ENCODE results near the gene EML3.
"Not testable (repeated sequence)": the region's sequence is repeated elsewhere in the genome, so short reads cannot be mapped to it uniquely, and the experiment has no call there.

The EML3 gene, protein sequence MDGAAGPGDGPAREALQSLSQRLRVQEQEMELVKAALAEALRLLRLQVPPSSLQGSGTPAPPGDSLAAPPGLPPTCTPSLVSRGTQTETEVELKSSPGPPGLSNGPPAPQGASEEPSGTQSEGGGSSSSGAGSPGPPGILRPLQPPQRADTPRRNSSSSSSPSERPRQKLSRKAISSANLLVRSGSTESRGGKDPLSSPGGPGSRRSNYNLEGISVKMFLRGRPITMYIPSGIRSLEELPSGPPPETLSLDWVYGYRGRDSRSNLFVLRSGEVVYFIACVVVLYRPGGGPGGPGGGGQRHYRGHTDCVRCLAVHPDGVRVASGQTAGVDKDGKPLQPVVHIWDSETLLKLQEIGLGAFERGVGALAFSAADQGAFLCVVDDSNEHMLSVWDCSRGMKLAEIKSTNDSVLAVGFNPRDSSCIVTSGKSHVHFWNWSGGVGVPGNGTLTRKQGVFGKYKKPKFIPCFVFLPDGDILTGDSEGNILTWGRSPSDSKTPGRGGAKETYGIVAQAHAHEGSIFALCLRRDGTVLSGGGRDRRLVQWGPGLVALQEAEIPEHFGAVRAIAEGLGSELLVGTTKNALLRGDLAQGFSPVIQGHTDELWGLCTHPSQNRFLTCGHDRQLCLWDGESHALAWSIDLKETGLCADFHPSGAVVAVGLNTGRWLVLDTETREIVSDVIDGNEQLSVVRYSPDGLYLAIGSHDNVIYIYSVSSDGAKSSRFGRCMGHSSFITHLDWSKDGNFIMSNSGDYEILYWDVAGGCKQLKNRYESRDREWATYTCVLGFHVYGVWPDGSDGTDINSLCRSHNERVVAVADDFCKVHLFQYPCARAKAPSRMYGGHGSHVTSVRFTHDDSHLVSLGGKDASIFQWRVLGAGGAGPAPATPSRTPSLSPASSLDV

DNA sequence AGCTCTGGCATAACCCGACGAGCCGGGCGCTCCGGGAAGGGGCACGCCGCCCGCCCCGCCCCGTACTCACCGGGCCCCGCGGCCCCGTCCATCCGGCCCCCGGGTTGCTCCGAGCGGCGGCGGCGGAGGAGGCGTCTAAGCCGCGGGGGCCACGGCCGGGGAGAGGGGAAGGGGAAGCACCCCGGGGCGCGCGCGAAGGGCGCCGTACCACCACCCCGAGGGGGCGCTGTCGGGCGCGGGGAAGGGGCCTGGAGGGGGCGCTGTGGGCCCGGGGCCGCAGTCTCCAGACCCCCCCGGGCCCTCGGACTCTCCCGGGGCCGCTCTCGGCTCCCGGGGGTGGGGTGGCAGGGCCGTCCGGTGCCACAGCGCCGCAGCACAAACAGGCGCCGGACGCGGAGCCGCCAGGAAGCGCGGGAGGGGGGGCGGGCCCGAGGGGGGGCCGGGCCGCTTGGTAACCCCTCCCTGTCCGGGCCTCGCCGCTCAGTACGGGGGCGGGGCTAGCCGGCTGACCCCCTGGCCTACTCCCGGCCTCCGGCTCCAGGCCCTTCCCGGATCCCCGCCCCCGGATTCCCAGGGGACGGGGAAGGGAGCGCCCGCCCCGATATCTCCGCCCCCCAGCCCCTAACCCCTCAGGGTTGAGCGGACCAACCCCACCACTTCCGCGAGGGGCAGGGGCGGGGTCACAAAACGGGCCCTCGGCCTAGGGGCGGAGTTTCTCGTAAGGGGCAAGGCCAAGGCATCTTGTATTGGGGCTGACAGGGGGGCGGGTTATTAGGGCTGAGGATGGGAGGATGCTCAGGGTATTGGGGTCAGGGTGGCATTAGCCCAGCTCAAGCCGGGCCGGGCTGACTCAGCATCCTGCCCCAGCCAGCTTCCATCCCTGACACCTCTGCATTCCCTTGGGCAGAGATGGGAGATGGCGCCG is at the start of gene EML3, which contains the start of gene ROM1:
EML3 (minus strand) TSS at position 410 of the 925 bp plus-strand sequence; CDS start at position 92, 318 bp downstream.
ROM1 (plus strand) TSS at position 892 of the 925 bp plus-strand sequence; CDS start at position 917, 25 bp downstream.
- ATAC-seq, result peak; percentile 74 to 76

DNA sequence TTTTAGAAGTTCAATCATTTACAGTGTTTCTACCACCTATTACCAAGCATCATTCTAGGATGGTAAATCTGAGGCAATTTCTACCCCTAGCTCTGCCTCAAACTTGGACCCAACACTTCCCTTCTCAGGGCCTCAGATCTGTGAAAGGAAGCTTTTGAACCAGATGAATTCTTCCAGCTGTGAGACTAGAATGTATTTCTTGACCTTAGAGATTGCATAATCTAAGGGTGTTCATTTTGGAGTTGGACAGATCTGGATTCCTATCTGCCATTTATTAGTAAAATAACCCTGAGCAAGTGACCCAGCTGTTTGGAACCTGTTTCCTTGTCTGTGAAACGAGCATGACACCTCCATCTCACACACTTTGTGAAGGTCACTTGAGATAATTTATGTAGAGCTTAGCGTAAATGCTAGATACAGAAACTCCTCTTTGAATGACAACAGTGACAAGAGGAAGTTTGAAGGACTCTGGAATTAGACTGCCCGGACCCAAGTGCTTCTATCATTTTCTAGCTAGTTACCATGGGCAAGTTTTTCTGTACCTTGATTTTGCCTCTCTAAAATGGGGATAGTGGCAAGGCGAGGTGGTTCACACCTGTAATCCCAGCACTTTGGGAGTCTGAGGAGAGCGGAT is 44.3 kb upstream of the EML3 start:
- ATAC-seq, result no peak

DNA sequence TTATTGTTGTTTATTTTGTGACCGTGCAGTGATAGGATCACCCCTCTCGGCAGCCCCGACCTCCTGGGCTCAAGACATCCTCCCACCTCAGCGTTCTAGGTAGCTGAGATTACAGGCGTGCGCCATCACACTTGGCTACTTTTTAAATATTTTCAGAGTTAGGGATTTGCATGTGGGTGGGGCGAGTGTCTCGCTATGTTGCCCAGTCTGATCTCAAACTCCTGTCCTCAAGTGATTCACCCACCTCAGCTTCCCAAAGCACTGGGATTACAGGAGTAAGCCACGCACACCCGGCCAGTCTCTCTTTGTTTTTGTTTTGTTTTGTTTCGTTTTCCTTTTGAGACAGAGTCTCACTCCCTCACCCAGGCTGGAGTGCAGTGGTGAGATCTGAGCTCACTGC is 41.7 kb upstream of the EML3 start:
- ATAC-seq, result no peak

DNA sequence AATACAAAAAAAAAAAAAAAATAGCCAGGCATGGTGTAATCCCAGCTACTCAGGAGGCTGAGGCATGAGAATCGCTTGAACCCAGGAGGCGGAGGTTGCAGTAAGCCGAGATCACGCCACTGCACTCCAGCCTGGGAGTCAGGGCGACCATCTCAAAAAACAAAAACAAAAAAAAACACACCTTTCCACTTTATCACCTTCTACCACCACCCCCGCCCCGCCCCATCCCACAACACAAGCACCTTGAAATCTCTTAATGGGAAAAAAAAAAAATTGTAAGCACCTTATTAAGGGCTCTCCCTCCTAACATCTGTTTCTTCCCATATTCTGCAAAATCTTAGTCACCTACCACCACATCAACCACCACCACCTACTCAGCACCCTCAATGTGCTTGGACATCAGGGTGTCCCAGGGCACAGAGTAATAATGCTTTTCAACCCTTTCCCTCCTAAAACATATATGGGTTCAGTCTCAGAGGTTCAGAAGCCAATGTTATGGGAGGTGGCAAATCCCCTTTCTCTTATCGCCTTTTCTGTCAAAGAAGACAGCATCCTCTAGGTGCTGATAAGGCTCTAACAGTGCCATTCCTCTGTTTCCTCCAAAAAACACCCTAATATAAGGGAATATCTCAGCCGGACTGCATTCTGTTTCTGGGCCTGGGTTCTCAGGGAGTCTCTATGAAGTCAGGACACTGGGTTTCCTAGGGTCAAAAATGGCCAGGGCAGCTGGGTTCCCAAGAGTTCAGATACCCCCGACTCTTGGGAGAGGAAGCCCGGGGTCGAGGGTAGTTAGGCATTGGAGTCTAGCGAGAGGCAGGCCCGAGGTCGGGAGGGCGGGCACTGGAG is 39.8 kb upstream of the EML3 start:
- no peak for ATAC-seq

DNA sequence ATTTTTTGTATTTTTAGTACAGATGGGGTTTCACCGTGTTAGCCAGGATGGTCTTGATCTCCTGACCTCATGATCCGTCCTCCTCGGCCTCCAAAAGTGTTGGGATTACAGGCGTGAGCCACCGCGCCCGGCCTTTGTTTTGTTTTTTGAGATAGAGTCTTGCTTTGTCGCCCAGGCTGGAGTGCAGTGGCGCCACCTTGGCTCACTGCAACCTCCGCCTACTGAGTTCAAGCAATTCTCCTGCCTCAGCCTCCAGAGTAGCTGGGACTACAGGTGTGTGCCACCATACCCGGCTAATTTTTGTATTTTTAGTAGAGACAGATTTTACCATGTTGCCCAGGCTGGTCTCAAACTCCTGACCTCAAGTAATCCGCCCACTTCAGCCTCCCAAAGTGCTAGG is 37.7 kb upstream of the EML3 start:
- not testable (repeated sequence) for ATAC-seq

DNA sequence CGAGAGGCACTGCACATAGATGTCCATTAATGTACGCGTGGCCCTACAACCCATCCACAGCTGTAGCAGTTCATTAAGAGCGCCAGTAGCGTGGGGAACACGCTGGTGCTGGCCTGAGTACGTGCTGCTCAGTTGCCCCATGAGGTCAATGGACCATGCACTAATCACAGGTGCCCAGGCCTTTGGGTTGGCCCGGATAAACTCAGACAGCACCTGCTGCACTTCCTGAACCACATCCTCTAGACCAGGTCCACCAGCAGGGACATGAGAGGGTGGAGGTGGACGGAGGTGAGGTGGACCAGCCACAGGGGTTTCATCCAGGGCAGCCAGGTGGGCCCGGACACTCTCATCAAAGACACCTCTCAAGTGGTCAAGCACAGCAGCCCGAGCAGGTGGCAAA is 36.9 kb upstream of the EML3 start:
- no peak for ATAC-seq

DNA sequence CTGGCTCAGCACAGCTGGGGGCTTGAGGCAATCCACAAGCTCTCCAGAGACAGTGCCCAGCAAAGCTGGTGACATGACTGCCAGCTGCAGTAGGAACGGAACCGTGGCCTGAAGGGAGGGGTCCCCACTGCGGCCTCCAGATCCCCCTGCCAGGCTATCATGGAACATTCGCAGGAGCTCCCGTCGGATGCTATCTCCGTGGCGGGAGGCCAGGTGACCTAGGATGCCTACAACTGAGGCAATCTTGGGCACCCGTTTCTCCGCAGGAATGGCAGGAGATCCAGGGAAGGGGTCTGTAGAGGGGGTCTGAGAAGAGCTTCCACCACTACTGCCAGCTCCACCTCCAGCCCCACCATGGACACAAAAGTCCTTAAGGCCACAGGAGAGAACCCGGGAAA is 36.4 kb upstream of the EML3 start:
- ATAC-seq, result no peak

DNA sequence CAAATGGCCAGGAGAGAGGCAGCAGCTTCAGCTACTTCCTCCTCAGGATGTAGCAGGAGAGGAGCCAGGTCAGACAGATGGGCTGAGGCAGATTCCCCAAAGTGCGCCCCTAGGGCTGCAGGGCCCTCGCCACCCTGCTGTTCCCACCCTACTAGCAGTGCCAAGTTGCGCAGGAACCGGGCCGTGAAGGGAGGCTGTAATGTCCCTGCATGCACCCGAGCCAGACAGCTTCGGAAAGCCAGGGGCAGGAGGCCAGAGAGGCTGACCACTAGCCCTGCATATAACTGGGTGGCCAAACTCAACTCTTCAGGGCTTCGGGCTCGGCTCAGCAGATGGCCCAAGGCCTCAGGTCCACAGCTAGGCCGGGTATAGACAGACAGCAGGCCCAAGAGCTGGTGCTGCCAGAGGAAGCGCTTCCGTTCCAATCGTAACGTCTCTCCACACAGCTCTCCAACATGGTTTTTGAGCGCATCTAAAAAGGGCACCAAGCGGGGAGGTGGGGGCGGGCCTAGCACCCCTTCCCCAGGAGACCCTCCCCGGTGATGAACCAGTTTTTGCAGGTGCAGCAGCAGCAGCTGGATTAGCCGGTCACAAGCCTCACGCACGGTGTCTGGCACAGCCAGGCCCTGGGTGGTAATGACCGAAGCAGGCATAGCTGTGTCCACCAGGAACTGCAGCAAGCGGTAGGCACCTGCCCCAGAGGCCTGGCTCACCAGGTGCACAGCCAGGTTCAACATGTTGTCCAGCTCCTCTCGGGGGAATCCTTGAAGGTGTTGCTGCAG is 35.8 kb upstream of the EML3 start:
- no peak for ATAC-seq

DNA sequence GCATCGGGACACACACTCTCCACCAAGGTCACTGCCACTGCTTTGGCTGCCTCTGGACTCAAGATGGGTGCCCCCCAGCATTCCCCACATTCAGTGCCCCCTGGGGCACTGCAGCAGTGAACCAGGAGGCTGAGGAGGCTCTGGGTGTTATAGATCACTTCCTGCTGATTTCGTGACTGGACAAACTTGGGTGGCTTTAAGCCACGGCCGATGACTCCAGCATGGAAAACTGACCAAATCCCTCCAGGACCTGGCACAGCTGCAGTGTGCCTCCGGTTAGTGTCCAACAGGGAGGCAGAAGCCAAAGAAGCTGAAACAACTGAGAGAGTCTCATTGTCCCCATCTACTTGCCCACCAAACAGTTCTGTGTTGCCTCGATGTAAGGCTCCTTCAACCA is 35.0 kb upstream of the EML3 start:
- no peak for ATAC-seq

DNA sequence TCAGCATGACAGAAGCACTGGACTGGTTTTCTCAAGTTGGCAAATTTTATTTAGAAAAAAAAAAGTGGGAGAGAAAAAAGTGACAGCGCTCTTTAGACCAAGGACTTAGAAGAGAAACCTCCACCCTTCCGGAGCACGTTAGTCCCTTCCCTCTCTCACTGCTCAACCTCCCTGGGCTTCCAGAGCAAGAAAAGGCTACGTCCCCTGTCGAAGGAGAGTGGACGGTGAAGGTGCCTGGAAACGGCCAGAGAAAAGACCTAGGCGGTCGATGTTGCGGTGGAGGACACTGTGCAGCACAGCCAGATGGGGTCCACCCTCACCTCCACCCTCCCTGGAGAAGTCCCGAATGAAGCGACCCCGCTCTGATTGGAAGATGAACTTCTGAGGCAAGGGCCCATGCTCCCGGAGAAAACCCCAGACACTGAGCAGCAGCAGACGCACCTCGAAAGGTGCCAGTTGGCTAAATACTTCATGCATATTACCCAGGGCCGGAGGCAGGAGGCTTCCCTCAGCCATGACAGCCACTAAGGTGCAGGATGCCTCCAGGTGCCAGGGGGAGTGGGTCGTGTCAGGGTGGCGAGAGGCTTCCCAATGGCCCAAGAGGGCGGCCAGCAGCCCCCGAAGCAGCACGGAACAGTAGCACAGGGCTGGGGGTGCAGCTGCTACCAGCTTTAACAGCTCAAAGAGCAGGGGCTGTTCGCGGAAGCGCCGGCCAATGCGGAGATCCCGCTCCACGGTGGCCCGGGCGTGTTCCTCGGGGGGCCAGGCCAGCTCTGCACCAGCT is 34.4 kb upstream of the EML3 start:
- no peak for ATAC-seq

DNA sequence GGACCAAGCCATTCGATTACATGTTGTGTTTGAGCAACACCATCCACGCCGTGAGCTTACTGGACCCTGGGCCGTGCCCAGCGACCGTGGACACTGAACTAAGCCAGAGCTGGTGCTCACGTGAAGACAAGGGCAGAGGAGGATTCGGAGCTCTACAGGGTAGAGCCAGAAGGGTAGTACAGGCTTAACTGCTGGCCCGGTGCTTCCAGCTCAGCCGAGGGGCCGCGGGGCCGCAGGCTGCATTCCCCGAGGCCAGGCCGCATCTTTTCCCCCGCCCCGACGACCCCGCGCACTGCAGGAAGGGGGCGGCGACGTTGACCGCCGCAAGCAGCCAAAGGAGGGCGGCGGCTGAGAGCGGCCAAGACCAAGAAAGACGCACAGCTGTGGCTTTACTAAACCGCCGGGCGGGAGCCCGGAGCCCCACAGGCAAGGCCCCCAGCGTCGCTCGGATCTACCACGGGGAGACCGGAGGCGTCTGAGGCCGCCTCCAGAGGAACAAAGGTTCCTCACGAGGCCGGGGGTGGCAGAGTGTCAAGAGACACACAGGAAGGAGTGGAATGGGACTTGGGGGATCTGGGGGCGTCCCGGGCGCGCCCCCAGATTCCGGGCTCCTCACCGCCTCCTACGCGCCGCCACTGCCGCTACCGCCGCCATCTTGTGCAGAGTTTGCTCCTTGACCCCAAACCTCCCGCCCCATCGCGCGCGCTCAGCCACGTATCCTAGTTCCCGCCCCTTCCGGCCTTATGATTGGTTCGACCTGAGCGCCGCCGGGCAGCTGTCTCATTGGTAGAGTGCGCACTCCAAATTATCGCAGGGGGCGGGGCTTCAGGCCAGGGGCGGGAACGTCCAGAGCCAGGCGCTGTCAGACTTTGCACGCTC is 33.6 kb upstream of the EML3 start, which contains the start of gene GANAB:
GANAB (minus strand) TSS at position 668 of the 879 bp plus-strand sequence; CDS start at position 654, 14 bp downstream.
- ATAC-seq, result peak; percentile 99

DNA sequence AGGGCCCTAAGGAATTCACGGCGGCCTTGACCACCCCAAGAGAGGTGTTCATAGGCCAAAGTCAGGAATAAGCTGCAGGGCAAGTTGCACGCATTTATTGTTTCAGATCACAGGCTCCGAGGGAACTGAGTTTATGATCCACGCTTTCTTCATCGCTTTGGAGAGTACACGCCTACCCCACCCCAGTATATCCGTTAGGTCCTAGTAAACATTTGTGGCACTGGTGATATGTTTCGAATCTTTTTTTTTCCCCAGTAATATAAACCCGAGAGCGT is 33.0 kb upstream of the EML3 start:
- no peak for ATAC-seq

DNA sequence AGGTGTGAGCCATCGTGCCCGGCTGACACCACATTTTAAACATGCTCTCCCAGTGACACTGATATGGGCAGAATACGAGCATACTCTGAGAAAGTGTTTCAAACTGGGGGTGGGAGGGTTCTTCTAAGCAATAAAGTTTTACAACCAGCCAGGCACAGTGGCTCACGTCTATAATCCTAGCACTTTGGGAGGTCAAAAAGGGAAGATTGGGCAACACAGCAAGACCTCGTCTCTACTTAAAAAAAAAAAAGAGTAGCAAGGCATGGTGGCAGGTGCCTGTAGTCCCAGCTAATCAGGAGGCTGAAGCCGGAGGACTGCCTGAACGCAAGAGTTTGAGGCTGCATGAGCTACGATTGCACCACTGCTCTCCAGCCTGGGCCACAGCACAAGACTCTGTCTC is 31.6 kb upstream of the EML3 start:
- no peak for ATAC-seq

DNA sequence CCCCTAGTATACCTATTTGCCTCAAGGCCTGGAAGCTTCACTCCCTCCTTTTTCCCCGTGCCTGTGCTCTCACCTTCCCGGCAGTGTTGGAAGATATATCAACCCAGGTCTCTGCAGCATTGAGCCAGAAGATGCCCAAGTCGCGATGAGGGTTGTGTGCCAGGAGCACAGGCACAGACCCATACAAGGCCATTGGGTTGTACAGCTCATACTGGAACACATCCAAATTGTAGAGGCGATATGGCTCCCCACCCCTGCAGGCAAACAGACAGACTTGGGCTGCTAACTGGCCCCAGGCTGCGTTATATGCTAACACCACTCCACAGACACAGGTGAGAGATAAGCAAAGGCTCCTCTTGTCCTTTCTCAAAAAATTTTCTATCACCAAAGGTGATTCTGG is 19.9 kb upstream of the EML3 start:
- no peak for ATAC-seq

DNA sequence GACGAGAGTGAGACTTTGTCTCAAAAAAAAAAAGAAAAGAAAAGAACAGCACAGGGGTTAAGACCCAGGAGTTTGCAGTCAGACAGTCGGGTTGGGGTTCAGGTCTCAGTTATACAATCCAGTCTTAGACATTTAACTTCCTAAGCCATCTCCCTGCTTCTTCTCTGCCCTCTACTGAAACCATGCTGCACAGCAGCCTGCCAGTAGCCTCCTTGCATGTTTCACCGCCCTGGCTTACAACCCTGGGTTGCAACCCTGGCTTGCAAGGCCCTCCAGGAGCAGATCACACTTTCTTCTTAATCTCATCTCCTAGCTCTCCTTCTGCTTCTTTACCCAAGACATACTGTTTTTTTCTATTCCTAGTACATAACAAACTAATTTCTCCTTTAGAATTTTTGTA is 15.1 kb upstream of the EML3 start:
- no peak for ATAC-seq

DNA sequence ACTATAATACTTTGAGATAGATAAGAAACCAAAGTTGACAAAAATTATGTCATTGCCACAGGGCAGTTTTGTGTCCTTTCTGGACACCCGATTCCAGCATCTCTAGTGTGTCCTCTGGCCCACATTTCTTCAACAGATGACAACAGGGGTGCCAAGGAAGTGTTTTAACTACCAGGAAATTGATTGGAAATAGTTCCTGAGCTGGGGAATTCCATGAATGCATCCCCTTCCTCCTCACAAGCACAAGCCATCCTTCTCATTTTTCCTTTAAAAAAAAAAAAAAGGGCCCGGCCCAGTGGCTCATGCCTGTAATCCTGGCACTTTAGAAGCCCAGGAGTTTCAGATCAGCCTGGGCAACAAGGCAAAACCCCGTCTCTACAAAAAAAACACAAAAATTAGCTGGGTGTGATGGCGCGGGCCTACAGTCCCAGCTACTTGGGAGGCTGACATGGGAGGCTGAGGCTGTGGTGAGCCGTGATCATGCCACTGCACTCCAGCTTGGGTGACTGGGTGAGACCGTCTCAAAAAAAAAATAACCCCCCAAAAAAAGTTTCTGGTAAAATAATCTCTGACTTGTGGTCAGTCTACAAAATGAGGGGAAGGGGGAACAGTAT is 10.0 kb upstream of the EML3 start:
- no peak for ATAC-seq

DNA sequence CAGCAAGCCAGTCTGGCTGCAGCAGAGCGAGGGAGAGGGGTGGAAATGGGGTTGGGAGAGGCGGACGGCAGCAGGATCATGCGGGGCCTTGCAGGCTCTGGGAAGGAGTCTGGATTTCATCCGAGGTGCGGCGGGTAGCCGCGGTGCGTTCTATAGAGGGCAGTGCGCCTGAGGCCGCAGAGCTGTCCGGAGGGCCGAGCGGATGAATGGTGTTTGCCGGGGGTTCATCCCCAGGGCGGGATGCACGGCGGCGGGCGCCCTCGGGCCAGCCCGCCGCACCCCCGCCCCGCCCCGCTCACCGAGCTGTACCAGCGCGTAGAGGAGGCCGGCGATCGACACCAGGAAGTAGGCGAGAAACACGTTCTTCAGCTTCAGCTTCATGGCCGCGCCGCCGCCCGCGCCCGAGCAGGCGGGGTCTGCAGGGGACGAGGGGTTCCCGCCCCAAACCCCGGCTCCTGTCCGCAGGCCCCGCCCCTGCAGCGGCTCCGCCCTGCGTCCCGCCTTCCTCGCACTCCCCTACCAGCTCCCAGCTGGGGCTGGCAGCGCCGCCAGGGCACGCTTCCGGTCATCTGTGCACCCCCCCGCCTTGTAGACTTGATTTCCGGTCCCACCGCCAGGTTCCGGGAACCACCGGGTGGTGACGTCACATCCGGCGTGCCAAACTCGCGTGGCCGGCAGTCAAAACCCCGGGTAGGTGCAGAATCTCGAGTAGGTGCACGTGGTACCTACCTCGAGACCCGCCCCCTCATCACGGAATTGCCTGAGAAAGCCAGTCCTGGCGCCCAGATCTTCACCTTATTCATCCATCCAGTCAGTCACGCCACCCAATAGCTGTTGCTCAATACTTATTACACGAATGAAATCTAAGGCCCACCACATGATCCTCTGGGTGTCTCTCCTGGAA is 9.2 kb upstream of the EML3 start, which contains the start of gene B3GAT3:
B3GAT3 (minus strand) TSS at position 420 of the 904 bp plus-strand sequence; CDS start at position 381, 39 bp downstream.
- ATAC-seq, result peak; percentile 87 to 88
